K562 (cell line): Measurements from ENCODE around the gene PHACTR2. TPM values are rescaled to one million over a fixed set of nuclear protein-coding genes. Genes with fewer than 3 reads are reported as not detected.

ENCODE experiments used
- ATF6 ChIP-seq: sonication (generic); formaldehyde crosslinking; IDR thresholded peaks from 2 replicates; pipeline ENCODE4 v1.4.0; 2020; ENCODE audit warnings: mild to moderate bottlenecking, missing genetic modification reagents
- CTCFL ChIP-seq: IDR thresholded peaks from 2 replicates; pipeline ENCODE4 v1.6.1; 2011; ENCODE audit warnings: borderline replicate concordance, low read depth, mild to moderate bottlenecking, moderate library complexity, low read length; ENCODE audit not compliant: insufficient read depth, poor library complexity, severe bottlenecking
- E2F4 ChIP-seq: sonication (generic); formaldehyde crosslinking; IDR thresholded peaks from 2 replicates; pipeline ENCODE4 v1.8.0; 2022; ENCODE audit warnings: mild to moderate bottlenecking, low read depth, missing genetic modification reagents
- EWSR1 ChIP-seq: fragments of 450-650 bp; IDR thresholded peaks from 2 replicates; pipeline ENCODE4 v1.6.1; 2018; ENCODE audit warnings: borderline replicate concordance, mild to moderate bottlenecking, low read depth, moderate library complexity; ENCODE audit not compliant: partially characterized antibody
- FOXJ2 ChIP-seq: fragments of 200-800 bp; sonication (Bioruptor generic); IDR thresholded peaks from 2 replicates; pipeline ENCODE4 v1.6.1; 2016; ENCODE audit warnings: missing genetic modification characterization, missing compliant biosample characterization
- HMBOX1 ChIP-seq: sonication (generic); IDR thresholded peaks from 2 replicates; pipeline ENCODE4 v1.6.1; 2016
- IRF9 ChIP-seq: fragments of 450-650 bp; IDR thresholded peaks from 2 replicates; pipeline ENCODE4 v1.6.1; 2016; ENCODE audit warnings: missing biosample characterization, missing genetic modification characterization
- JUNB ChIP-seq: fragments of 450-650 bp; formaldehyde crosslinking; conservative IDR thresholded peaks from 2 replicates; pipeline ENCODE4 v1.4.0; 2020; ENCODE audit warnings: mild to moderate bottlenecking
- MED1 ChIP-seq: sonication (generic); formaldehyde crosslinking; IDR thresholded peaks from 2 replicates; pipeline ENCODE4 v1.8.1; 2023; ENCODE audit warnings: missing genetic modification reagents, borderline replicate concordance
- PREB ChIP-seq: sonication (generic); formaldehyde crosslinking; IDR thresholded peaks from 2 replicates; pipeline ENCODE4 v1.8.1; 2023; ENCODE audit warnings: mild to moderate bottlenecking, missing genetic modification reagents
- SIN3B ChIP-seq: fragments of 450-650 bp; IDR thresholded peaks from 2 replicates; pipeline ENCODE4 v1.6.1; 2017; ENCODE audit warnings: low read depth, mild to moderate bottlenecking, moderate library complexity
- ZFP30 ChIP-seq: fragments of 250-450 bp; sonication (Bioruptor Pico); IDR thresholded peaks from 2 replicates; pipeline ENCODE4 v1.8.0; 2022; ENCODE audit warnings: moderate library complexity, mild to moderate bottlenecking, inconsistent platforms, borderline replicate concordance
- ZHX1 ChIP-seq: fragments of 150-350 bp; conservative IDR thresholded peaks from 2 replicates; pipeline ENCODE4 v1.6.1; 2014; ENCODE audit warnings: low read length
- ZNF584 ChIP-seq: fragments of 200-800 bp; sonication (Bioruptor generic); IDR thresholded peaks from 2 replicates; pipeline ENCODE4 v1.6.1; 2016; ENCODE audit warnings: low read depth, mild to moderate bottlenecking, missing genetic modification characterization, missing compliant biosample characterization
- polyA plus RNA-seq, 8 experiments: library from polyadenylated mRNA; depleted of rRNA in 4 of 8; stranded (reverse) in 5 of 8; unstranded in 3 of 8; fragments of >200 nt; fragmentation: Nextera tagmentation in 2 of 8; fragmentation: Illumina TruSeq in 1 of 8; extraction: Ambion mirVana in 2 of 8; extraction: Trizol in 1 of 8; gene quantifications; 2 replicates each; pipeline versions ENCODE4 v1.2.1 to v1.2.3, GENCODE V29; 2011 to 2014; ENCODE audit warnings: inconsistent platforms in 1 of 8, missing spikeins in 1 of 8
- total RNA-seq, 7 experiments: library from RNA; depleted of rRNA in 6 of 7; stranded (reverse); fragments of >200 nt in 6 of 7; fragmentation: Illumina TruSeq in 2 of 7; extraction: Trizol in 2 of 7; gene quantifications; 2 replicates each; pipeline versions ENCODE4 v1.2.1 to v1.2.3, GENCODE V29; 2011 to 2021; ENCODE audit warnings: low replicate concordance in 1 of 7

The PHACTR2 gene
- total and polyA plus RNA-seq, 9 of the 15 experiments (the other 6 are each of a cell fraction or from before 2014, with no cell fraction given) = 5.3 to 52.5 (median 22.9) TPM

GRCh38 chr6:143803769-143804568 is 126.2 kb downstream of the PHACTR2 start (continued):
- no peak for TF ChIP-seq MED1 (CRISPR knock-in tag)
- no peak for TF ChIP-seq IRF9
- peak; percentile 57 for TF ChIP-seq ZNF584 (CRISPR knock-in tag)
- no peak for TF ChIP-seq ATF6
- TF ChIP-seq EWSR1 = no peak
- TF ChIP-seq ZHX1 = no peak
- TF ChIP-seq CTCFL = no peak
- no peak for TF ChIP-seq JUNB (CRISPR knock-in tag)
- TF ChIP-seq HMBOX1 = peak; percentile 49; the same call in 1 of the 2 replicates
- no peak for TF ChIP-seq FOXJ2 (tag)
- no peak for TF ChIP-seq PREB
- no peak for TF ChIP-seq E2F4 (CRISPR knock-in tag)
- TF ChIP-seq SIN3B = no peak
- no peak for TF ChIP-seq ZFP30
